ENCODE results near the gene S100A7.

Gene S100A7

GRCh38 chr1:153460551-153460950, at the start of gene S100A7:
TSS of gene S100A7 (minus strand) at chr1:153460651. CDS start at chr1:153459013, 1,638 bp downstream.
- DNase-seq (ENCODE audit: low spot score) = no peak

- peak; percentile 79 for DNase-seq (ENCODE audit: low spot score)
Observed at GRCh38 chr1:153509729-153510354, 49.4 kb upstream of the S100A7 start.

GRCh38 chr1:153509036-153509435, 48.6 kb upstream of the S100A7 start:
- no peak for DNase-seq (ENCODE audit: low spot score)

- DNase-seq (ENCODE audit: low spot score) = no peak
Observed at GRCh38 chr1:153507926-153508583, 47.6 kb upstream of the S100A7 start.

GRCh38 chr1:153506831-153507413, 46.5 kb upstream of the S100A7 start:
- no peak for DNase-seq (ENCODE audit: low spot score)

DNA sequence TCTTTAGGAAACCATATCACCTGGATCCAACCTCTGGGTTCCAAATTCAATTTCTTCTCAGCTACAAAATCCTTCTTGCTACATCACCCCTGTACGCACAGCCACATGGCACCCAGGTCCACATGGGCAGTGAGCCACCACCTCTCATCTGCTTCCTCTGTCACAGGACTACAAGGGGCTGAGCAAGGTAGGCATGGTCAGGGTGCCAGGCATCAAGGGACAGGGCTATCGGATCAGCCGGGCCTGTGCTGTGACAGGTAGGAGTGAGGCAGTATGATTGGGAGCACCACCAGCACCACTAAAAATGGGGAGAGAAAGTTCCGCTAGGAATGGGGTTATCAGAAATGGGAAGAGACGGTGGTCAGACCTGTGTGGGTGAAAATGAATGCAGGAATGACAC, 45.9 kb upstream of the S100A7 start:
- no peak for DNase-seq (ENCODE audit: low spot score)

GRCh38 chr1:153505576-153505975, 45.1 kb upstream of the S100A7 start:
- DNase-seq (ENCODE audit: low spot score) = no peak

DNA sequence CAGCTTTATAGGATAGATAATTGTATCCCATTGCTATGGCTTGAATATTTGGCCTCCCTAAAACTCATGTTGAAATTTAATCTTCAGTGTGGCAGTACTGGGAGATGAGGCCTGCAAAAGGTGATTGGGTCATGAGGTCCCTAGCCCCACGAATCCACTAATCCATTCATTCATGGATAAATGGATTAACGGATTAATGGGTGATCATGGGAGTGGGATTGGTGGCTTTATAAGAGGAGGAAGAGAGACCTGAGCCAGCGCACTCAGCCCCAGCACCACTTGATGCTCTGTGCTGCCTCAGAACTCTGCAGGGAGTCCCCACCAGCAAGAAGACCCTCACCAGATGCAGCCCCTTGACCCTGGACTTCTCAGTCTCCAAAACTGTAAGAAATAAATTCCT, 43.3 kb upstream of the S100A7 start:
- no peak for DNase-seq (ENCODE audit: low spot score)

DNA sequence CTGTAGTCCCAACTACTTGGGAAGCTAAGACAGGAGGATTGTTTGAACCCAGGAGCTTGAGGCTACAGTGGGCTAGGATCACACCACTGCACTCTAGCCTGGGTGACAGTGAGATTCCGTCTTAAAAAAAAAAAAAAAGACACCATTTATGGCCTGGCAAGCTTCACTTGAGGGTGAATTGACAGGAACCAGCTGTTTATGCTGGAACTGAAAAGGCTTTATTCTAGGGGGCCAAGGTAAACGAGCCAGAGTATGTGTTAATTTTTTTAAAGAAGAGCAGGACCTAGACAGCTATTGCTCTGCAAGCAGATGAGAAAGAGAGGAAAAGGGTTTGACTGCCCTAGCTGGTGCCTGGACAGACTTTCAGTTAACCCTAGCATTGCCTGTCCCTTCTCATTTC, 38.3 kb upstream of the S100A7 start:
- no peak for DNase-seq (ENCODE audit: low spot score)

DNA sequence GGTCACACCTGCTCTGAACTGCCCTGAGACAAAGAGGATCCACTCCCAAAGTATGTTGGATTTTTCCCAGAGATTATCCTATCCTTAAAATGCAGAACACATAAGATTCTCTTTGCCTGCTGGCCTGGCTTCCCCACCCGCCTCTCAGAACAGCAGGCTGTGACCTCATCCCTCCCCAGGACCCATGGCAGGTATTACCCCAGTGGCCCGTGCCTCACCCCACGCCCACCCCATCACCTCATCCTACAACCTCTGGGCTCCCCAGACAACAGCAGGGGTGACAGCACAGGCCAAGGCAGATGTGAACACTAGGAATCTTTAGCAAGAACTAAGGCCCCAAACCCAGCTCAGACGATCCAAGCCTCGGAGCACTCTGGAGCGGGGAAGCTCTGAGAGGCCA, 35.1 kb upstream of the S100A7 start:
- no peak for DNase-seq (ENCODE audit: low spot score)

DNA sequence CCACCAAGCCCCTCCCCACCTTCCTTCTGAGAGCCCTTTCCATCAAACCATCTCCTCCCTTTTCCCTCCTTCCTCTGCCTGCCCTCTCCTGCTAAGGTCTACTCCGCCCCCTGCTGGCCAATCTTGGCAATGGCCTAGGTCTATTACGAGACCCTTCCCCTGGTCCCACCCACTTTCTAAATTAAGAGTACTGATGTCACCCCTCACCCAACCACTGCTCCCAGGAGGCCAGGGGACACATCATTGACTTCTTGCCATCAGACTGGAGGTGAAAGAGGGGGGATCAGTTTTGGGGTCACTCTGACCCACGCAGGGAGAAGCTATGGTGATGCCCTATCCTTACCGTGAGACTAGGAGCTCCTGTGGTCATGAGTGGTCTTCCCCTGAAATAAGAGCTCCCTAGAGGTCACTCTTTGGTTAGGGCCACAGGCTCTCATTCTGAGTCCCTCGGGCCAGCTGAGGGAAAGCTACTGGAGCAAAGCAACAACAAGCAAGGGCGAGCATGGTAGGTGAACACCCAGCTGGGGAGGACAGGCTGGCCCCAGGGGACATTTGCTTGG, 34.6 kb upstream of the S100A7 start:
- peak; percentile 79 for DNase-seq (ENCODE audit: low spot score)

DNA sequence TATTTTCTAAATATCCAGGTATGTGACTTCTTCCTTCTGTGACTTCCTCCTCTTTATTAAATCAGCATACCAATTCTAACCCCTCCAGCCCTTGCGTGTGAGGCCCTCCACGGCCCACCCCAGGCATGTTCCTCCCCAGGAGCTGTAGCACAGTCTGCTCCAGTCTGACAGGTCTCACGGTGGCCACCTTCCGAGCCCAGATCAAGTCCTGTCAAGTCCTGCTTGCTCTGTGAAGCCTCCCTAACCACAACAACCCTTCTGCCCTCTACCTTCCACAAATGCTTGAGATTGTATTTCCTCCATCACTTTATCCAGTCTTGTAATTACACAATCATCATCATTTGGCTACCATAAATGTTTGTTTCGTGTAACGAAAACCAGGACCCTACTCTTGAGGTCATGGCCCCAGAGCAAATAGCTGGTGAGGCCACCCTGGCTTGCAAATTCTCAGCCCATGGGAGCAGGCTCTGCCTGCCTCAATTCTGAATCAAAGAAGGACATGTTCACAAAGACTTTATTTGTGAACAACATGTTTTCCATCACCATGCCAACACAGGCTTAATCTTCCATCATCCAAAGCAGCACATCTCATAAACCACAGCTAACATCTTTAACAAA, 33.0 kb upstream of the S100A7 start:
- DNase-seq (ENCODE audit: low spot score) = no peak

- DNase-seq (ENCODE audit: low spot score) = no peak
Observed at GRCh38 chr1:153490272-153491051, 30.0 kb upstream of the S100A7 start.

DNA sequence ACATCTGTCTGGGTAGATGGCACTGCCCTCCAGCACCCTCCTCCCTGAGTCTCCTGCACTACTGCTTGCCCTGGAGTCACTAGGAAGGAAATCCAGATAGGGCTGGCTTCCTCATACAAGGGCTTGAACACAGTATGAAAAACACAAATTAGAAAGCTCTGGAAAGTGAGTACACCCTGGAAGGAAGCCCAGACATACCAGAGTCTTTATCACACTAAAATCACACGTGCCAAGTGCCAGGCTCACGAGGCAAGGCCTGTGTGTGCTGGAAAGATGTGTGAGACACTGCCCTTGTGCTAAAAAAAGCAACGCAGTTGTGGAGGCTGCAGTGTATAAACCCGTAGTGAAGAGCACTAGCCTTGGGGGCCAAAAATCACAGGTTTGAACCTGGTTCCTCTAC, 28.3 kb upstream of the S100A7 start:
- no peak for DNase-seq (ENCODE audit: low spot score)

DNA sequence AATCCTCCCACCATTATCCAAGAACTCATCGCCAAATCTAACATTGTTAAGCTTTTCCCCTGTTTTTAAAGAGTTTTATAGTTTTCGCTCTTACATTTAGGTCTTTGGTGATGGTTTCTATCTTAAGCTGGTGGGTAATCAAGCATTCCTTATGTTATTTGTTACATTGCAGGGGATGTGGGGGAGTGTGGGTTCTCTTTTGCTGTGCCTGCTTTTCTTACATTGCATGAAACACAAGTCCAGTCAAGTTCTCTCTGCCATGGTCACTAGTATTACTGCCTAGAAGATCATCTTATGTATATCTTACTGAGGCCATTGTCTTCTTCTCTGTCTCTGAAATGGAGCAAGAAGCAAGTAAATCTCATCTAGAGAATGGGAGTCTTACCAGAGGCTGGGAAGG, 27.3 kb upstream of the S100A7 start:
- DNase-seq (ENCODE audit: low spot score) = no peak

GRCh38 chr1:153485863-153486262, 25.4 kb upstream of the S100A7 start:
- DNase-seq (ENCODE audit: low spot score) = no peak

- DNase-seq (ENCODE audit: low spot score) = no peak
Observed at GRCh38 chr1:153483776-153484175, 23.3 kb upstream of the S100A7 start.

DNA sequence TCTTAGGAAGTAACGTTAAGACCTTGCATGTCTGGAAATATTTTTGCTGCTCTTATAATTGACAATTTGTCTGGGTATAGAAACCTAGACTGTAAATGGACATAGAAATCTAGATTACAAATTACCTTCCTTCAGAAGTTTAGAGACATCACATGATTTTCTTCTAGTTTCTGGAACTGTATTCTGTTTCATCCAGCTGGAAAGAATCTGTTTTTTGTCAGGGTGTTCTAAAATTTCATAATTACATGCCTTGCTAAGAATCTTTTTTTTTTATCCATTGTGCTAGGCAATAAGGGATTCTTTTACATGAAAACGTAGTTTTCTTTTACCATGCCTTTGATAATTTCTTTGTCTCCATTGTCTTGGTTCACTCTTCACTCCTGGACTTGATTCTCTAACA, 20.7 kb upstream of the S100A7 start:
- no peak for DNase-seq (ENCODE audit: low spot score)

- no peak for DNase-seq (ENCODE audit: low spot score)
Observed at GRCh38 chr1:153478692-153479618, 18.5 kb upstream of the S100A7 start.

DNA sequence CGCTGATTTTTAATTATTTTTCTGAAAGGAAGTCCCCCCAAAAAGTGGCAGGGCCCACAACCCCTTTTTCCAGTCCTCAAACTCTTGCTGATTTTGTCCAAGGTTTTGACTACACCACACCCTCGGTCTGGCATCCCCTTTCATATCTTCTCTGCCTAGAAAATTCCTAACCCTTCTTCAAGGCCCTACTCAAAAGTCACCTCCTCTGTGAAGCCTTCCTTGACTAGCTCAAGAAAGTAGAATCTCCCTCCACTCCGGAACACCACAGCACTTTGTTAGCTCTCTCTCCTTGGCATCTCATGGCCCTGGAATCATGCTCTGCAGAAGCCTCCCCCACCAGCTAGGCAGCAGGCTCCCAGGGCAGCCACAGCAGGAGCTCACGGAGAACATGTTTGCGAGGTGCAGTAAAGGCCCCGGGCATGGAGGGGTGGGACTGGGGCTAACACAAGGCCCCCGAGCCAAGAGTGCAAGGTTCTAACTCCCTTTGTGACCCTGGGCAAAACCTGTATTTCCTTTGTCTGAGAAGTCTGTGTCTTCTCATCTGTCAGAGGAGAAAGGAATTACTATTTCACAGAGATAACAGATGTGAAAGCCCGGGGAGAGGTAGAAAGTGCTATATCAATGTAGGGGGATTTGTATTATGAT, 17.7 kb upstream of the S100A7 start:
- no peak for DNase-seq (ENCODE audit: low spot score)

Measured in activated CD4-positive, alpha-beta T cell treated with anti-CD3 and anti-CD28 coated beads, Interleukin-2, Interleukin-4, amounts not matched to agents 100 ng/mL and 50 ng/mL, durations not matched to agents 16 hours and 8 hours (primary cell).